ENCODE measurements around the gene TMEM9B.
A peak's percentile ranks its signal among the peaks of the same experiment; 100 is the strongest.

The TMEM9B gene

DNA sequence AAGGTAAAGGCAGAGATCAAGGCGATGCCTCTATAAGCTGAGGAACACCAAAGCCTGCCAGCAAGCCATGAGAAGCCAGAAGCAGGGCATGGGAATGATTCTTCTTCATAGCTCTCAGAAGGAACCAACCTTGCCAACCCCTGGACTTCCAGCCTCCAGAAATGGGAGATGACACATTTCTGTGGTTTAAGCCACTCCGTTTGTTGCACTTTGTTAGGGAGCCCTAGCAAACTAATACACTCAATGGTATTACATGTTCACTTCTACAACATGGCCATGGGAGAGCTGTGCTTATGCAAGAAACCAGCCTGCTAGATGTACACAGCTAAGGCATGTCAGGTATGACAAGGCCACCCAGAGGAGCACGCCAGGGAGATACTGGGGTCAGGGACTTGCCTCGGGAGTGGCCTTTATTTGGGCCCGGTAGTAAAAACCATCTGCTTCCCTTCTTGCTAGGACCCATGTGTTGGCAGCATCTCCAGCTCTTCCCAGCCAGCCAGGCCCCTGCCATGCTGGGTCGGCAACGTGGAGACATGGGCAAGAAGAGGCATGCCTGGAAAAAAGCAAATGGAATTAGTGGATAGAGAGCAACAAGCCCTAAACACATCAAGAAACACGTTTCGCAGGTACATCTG is 35.1 kb downstream of the TMEM9B start:
- no peak for DNase-seq

DNA sequence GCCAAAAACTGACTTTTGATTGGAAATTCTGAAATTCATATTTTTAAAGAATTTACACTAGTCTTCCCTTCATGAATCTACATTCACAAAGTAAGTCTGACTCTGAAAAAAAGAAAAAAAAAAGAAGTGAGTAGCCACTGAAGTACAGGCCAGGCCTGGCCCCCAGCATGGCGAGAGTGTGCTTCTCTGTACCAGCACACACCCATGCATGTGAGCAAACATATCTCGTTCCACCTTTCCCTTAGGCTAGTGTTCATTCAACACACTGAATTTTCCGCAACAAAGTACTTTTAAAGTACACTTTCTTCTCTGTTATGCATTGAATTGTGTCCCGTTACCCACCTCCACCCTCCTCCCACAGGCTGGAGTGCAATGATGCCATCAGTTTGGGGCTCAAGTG is 36.0 kb downstream of the TMEM9B start:
- no peak for DNase-seq

DNA sequence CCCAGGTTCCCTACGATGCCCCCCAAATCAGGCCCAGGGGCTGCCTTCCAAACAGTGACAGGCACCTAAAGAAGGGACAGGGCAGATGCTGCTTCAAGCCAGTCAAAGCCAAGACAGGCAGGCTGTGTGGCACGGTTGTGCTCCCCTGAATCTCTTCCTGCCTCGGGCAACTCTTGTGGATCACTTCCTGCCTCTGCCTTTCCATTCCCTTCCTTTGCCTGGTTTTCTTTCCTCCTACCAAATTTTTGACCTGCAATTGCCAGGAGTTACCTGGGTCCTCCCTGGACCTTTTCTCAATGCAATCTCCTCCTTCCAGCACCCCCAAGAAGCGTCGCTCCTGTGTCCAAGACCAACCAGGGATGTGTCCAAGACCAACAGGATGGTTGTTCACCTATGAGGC is 37.0 kb downstream of the TMEM9B start:
- no peak for DNase-seq

DNA sequence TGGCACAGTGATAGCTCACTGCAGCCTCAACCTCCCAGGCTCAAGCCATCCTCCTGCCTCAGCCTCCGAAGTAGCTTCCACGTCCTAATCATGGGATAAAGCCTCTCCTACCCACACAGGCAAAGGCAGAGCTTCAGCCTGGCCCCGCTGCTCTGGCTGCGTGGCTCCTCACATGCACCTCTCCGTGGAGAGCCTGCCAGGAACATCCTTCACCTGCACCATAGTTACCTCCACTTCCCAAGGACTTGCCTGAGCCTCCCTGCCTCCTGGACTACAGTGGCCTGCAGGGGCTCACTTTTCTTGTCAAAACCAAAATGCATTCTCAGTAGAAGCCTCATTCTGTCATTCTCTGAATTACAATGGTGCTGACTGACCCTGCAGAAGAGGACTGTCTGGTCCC is 38.0 kb downstream of the TMEM9B start:
- DNase-seq = no peak

DNA sequence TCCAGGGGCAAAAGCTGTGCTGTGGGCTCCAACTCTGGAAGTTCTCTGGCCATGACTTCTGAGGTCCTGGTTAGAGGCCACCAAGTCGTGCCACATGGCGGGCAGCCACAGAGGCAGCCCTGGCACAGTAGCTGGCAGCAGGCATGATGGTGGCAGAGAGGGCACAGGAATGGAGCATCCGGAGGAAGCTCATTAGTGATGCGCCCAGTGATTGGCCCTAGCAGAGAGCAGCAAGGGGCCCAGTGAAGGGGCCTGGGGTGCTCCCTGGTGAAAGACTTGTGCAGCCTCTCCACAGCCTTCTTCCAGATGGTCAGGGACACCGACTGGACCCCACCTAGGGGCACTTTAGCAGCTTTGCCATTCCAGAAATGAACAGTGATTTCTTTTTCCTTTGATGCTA is 38.5 kb downstream of the TMEM9B start:
- no peak for DNase-seq

DNA sequence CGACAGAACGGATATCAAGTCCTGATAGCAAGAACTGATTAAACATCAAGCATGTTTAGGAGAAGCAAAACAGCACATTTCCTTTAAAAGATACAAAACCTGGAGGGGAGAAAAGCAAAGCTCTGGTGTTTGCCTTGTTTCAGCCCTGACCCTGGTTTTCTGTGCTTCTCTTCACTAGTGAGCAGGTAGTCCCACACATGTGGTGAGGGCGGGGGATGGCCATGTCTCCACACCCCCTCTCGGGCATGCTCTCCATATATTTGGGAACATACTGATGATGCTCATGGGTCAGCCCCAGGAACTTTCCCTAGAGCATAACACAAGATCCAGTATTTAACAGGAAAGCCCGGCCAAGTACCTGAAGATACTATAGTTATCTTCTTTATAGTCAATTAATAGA is 41.6 kb downstream of the TMEM9B start:
- no peak for DNase-seq

DNA sequence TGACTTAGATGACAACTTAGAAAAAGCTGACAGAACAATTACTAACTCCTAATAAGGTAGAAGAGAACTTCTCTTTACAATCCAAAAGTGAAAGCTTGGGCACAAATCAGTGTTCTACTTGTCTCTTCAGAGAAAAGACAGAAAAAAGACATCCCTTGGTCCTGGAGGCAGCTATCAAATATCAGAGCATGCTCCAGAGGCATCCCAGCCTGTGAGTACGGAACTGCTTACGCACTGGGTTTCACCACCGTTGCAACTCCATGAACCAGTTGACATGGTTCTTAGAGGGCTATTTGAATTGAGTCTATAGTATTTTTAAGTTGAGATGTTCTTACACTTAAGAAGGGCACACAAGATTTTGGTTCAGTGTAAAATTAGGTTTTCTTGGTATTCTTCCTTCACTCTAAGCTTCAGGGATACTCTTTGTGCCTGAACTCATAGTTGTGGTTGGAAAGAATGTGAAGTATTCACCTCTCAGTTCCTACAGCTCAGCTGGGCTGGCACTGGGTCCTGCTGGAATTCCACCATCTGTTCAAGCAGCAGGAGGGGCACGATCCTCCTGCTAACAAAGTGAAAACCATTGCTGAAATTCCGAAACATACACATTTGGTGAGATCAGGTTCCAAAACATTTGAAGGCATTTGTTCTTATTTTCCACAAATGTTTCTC is 47.0 kb downstream of the TMEM9B start:
- DNase-seq = no peak

DNA sequence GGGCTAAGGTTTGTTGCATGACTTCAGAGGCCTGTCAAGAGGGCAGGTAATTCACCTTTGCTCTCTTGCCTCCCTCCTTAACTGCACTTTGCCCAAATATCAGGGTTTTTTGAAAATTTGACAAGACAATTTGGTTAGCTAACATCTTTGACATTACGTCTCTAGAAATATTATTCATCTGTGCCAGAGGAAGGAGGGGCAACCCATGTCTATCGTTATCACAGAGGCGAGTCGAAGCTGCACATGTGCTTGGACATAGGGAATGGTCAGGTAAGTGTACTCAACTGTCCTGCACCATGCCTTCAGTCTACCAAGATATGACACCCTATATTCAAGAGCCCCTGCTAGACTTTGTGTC is 49.6 kb downstream of the TMEM9B start:
- DNase-seq = no peak

DNA sequence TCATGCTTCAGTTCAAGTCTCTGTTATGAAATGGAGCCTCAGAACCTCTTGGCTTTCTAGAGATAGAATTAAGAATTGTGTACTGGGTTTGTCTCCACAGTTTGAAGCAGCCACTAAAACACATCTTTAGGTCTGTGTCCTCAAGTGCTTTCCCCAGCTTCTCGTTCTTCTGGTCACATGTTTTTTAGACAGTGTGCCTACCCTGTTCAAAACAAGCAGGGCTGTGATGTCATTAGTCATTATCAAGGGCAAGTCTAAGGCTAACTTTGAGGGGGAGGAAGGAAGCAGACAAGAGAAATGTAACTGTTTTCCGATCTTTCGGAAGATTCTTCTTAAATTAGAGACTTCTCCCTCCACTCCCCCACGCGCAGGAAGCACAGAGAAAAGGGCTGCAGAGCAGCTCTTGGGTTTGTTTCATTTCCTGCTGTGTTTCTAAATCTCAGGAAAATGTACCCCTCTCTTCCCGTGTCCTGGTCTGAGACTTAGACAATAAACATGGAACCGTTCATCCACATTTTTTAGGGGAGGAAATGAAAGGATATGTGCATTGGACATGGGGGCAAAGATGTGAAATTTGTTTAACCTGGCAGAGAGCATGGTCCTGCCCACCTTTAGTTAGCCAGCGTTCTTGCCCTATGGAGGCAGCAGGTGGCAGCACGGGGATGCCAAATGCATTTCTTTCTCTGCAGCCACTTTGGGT is 50.1 kb downstream of the TMEM9B start:
- DNase-seq = peak; percentile 85 to 86

DNA sequence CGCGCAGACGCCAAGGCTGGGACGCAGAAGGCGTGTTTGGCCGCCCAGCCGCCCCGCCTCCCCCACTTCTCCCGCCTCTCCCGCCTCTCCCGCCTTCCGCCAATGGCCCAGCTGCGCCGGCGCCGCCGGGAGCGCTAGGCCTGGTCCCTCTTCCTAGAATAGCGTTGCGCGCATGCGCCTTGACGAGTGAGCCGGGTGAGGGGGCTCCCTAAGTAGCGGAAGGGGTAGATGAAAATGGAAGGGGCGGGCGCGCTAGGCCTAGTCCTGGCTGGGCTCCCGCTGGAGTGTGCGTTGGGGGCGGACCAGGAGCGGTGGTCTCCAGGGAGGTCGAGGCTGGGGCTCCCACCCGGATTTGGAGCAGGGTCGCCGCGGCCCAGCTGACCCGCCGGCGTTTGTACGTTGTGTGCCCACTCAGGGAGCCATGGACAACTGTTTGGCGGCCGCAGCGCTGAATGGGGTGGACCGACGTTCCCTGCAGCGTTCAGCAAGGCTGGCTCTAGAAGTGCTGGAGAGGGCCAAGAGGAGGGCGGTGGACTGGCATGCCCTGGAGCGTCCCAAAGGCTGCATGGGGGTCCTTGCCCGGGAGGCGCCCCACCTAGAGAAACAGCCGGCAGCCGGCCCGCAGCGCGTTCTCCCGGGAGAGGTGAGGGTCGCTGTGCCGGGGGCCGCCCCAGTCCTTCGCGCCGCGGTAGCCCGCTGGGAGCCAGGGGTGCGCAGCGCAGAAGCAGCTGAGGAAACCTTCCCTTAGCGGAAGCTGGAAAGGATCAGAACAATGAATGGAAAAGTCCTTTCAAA is 53.0 kb downstream of the TMEM9B start, which contains the start of gene AKIP1:
Gene AKIP1 (plus strand): TSS at position 161 of the 795 bp plus-strand sequence. CDS start 261 bp downstream, at position 422.
- DNase-seq = peak; percentile 94 to 96

DNA sequence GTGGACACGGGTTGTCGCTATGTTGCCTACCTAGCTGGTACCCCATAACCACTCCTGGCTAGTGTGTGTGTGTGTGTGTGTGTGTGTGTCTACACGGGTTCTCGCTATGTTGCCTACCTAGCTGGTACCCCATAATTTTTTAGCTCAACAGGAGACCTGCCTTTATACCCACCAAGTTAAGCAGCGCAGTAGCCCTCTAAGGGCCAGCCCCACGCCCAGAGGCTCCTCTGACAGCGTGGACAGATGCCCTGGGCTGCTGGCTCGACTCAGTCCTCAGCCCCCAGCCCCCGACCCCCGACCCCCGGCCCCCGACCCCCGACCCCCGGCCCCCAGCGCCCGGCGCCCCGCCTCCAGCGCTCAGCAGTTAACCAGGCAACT is 53.6 kb downstream of the TMEM9B start:
- no peak for DNase-seq

DNA sequence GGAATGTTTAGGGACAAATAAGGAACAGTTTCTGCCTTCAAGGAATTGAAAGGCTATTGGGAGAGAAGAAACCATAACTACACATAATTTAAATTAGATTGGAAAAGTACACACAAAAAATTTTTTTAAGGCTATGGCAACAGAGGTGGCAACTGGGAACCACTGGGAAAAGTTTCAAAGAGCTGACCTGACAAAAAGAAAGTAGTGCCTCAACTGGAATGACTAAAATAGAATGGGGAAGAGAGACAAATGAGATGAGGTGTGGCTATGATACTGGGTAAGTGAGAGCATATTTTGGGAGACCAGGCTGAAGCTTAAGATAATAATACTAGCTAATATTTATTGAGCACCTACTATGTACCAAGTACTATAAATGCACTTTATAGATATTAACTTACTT is 56.1 kb downstream of the TMEM9B start:
- DNase-seq = no peak

DNA sequence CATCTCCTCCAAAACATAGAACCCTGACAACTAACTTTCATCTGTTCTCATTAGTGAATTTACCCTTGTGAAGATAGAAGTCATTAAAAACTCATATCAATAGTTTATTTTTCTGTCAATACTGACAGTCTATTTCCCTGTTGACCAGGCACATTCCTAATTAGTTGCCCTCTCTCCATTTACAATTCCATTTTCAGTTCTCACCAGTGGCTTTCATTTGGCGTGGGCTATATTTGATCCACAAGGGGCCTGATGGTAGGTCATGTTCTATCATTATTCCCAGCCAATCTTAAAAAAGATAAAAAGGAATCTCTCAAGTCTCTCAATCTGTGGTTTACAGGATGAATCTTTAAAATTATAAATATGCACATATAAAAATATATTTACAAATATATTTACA is 57.1 kb downstream of the TMEM9B start:
- no peak for DNase-seq

DNA sequence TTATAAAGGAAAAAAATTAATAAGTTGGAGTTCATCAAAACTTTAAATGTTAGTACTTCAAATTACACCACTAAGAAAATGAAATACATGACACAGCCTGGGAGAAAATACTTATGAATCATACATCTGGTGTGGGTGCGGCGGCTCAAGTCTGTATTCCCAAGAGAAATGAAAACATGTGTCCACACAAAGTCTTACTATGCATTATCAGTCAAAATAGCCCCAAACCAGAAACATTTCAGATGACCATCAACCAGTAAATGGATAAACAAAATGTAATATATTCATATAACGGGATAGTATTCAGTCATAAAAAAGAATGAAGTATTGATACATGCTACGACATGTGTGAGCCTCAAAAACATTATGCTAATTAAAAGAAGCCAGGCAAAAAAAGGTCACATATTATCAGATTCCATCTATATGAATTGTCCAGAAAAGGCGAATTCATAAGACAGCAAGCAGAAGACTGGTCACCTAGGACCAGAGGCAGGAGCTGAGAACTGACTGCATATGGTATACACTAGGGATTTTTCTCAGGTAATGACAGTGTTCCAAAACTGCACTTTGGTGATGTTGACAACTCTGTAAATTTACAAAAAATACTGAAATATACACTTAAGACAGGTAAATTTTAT is 58.6 kb downstream of the TMEM9B start:
- no peak for DNase-seq

DNA sequence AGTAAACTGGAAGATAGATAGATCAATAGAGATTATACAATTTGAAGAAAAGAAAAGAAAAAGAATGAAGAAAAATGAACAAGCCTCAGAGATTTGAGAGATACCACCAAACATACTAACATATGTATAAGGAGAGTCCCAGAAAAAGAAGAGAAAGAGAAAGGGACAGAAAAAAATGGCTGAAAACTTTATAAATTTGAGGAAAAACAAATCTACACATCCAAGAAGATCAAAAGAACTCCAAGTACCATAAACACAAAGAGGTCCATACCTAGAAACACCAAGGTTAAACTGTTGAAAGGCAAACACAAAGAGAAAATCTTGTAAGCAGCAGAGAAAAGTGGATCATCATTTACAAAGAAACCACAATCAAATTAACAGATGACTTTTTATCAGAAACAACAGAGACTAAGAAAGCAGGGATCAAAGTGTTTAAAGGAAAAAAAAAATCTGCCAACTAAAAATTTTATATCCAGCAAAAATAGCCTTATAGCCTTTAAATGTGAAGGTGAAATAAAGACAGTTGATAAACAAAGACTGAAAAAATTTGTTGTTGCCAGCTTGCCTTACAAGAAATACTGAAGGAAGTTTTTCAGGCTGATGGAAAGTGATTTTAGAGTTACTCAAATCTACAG is 65.0 kb downstream of the TMEM9B start:
- no peak for DNase-seq

Measured in inflammatory macrophage (primary cell).